ENCODE data around the gene PPP2R2C.

PPP2R2C gene

DNA sequence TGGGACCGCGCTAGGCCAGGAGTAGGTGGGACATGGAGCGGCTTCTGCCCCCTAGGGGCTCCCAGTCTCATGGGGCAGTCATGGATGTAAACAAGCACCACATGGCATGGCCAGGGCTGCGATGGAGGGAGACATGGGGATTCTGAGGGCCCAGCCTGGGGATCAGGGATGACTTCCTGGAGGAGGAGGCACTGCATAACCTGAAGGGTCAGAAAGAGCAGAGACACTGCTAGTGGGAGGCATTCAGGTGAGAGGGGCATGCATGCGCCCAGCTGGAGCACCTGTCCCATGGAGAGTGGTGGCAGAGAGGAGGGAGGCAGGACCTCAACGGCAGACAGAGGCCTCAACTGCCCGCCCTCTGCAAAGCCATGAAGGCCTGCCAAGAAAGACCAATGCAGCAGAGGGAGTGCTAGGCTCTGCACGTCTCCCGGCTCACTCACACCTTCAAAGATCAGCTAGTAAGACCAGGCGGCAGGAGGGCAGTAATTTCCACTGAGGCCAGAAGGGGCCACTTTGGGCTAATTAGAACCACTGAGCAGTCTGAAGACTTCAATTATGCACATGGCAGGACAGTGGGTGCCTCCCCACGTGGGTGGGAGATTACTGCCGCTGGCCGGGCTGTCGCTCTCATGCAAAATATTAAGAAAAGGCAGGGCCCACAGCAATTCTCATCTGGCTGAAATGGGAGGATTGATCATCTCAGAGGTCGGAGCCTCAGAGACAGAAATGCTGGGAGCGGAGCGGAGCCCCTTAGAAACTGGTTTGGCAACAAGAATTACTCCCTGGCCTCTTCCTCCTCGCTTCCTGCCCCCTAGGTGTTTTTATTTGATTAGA, 69.6 kb downstream of the PPP2R2C start:
- no peak for DNase-seq (ENCODE audit: low read depth)

DNA sequence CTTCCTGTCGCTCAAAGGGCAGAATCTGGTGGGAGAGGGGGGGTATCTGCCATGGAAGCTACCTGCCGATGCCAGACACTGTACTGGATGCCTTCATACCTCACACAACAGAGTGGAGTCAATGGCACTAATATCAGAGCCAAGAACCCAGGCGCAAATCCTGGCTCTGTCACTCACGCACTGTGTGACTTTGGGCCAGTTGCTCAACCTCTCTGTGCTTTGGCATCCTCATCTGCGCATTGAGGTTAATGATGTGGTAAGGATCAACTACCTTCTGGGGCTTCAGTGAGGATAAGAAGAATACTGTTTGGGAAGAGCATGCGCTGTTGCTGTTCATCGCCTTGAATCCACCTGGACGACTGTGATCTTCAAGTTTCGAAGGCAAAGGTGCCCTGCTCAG, 70.6 kb downstream of the PPP2R2C start:
- no peak for DNase-seq (ENCODE audit: low read depth)

- no peak for DNase-seq (ENCODE audit: low read depth)
These were observed 75.6 kb downstream of the PPP2R2C start for GRCh38 chr4:6396696-6397236.

GRCh38 chr4:6395466-6396228, 76.8 kb downstream of the PPP2R2C start:
- DNase-seq (ENCODE audit: low read depth) = no peak

GRCh38 chr4:6394671-6395081, 77.7 kb downstream of the PPP2R2C start:
- DNase-seq (ENCODE audit: low read depth) = no peak

- no peak for DNase-seq (ENCODE audit: low read depth)
These were observed 78.6 kb downstream of the PPP2R2C start for GRCh38 chr4:6393544-6394475.

DNA sequence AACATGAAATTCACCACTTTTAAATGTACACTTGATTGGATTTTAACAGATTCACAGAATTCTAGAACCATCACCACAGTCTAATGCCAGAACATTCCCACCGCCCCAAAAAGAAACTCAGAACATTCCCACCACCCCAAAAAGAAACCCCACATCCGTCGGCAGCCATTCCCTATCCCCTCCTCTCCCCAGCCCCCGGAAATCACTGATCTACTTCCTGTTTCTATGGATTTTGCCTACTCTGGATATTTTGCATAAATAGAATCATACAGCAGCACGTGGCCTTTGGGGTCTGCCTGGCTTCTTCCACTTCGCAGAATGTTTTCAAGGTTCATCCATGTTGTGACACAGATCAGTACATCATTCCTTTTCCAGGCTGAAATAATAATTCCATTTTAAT, 79.3 kb downstream of the PPP2R2C start:
- DNase-seq (ENCODE audit: low read depth) = no peak

DNA sequence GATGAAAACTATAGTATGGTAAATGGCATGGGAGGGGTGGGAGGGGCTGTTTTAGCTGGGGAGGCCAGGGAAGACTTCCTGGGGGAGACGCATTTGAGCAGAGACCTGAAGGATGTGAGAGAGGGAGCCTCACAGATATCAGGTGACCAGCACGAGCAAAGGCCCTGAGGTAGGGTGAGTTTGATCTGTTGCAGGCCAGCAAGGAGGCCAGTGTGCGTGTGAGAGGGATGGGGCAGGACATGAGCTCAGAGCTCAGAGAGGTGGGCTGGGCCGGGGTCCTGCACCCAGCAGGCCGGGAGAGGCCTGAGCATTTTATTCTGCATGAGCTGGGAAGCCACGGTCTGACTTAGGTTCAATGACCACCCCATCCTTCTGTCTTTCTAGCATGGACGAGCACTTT, 80.0 kb downstream of the PPP2R2C start:
- DNase-seq (ENCODE audit: low read depth) = no peak

DNA sequence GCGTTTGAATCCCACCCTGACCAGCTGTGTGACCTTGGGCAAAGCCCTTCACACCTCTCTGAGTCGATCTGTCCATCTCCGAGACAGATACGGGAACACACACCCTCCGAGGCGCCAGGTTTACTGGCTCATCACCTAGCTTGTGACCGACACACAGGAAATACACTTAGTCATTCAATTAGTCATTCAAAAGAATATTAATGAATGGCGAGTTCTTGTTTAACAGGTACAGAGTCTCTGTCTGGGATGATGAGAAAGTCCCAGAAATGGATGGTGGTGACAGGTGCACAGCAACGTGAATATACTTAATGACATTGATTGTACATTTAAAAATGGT, 80.6 kb downstream of the PPP2R2C start:
- DNase-seq (ENCODE audit: low read depth) = no peak

GRCh38 chr4:6391186-6391851, 81.1 kb downstream of the PPP2R2C start:
- DNase-seq (ENCODE audit: low read depth) = no peak

DNA sequence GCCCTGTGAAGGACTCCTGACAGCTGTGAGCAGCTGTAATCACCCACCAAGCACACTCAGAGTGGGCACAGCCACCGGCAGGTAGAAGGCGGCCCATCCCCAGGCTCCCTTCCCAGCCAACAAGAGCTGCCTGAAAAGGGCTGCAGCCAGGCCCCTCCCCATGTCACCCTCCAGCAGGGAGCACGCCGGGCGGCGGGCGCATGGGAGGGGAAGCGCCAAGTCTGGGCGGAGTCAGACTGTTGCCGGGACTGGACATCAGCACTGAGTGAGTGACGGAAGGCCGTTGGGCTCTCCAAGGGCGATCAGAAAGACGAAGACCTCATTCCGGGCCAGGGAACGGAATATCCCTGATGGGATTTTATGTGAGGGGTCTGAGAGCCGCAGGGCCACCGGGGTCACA, 82.1 kb downstream of the PPP2R2C start:
- DNase-seq (ENCODE audit: low read depth) = no peak

DNA sequence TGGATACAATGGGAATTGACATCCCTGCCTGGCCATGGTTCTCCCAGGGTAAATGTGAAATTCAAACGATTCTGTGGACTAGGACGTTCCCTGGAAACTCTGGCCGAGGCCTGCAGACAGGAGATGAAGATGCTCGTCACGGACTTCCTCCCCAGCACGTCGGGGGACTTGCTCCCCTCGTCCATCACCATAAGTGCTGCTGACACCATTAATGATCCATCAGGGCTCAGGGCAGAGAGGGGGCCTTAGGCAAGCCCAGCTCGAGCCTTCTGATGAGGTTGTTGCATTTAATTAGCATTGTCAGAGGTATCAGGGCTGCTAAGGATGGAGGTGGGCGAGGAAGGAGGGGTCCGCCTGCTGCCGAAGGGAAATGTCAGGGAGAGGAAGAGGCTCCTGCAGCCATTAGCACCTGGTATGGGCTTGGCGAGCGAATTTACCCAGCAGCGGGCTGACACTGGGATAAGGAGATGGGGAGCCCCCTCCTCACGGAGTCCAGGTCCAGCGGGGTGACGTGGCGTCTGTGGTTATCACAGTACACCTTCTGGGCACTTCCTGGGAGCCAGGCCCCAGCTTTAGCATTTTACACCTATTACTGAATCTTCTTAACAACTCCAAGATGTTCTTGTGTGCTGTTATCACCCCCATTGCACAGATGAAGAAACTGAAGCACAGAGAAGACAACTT, 83.1 kb downstream of the PPP2R2C start:
- no peak for DNase-seq (ENCODE audit: low read depth)

- no peak for DNase-seq (ENCODE audit: low read depth)
These were observed 83.7 kb downstream of the PPP2R2C start for GRCh38 chr4:6388713-6389112.

GRCh38 chr4:6387946-6388345, 84.5 kb downstream of the PPP2R2C start:
- no peak for DNase-seq (ENCODE audit: low read depth)

DNA sequence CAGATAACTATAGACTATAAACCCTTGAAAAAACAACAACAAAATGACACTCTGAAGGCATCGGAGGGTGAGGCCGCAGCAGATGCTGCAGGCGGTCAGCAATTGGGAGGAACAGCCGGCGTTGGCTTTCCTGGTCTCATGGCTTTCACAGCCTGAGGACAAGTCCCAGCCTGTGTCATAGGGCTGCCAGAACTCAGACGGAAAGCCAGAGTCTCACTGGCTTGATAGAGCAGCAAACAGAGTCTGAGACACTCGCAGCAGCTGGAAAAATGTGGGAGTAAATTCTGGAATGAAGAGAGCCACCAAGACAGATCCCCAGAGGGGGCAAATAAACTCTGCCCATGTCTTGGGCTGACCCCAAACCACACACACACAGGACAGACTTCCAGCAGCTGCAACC, 86.3 kb downstream of the PPP2R2C start:
- DNase-seq (ENCODE audit: low read depth) = no peak

DNA sequence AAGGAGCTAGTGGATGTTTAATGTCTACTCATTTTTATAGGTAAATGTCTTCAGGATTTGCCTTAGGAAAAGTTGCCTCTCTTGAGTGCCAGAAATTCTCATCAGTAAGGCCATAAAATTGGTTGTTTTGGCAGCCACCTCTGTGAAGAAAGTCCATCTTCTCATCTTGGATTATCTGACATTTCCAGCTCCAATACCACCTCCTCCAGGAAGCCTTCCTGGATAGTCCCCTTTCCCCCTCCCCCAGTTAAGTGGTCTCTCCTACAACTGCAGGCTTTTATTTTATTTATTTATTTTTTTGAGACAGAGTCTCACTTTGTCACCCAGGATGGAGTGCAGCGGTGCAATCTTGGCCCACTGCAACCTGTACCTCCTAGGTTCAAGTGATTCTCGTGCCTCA, 87.1 kb downstream of the PPP2R2C start:
- DNase-seq (ENCODE audit: low read depth) = no peak

DNA sequence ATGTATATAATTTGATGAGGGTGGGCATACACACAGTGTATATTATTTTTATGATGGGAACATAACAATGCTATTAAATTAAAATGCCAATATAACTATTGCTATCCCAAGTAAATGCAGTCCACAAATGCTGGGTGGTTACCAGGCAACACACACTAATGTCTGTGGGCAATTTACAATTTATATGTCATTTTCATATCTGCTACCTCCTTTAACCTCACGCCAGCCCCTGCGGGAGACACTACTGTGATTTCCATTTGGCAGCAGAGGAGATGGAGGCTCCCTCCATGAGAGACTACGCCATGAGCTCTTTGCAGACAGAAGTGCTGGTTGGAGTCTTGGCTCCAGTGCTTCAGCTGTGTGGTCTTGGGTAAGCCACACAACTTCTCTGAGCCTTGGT, 87.9 kb downstream of the PPP2R2C start:
- no peak for DNase-seq (ENCODE audit: low read depth)

- DNase-seq (ENCODE audit: low read depth) = no peak
These were observed 88.5 kb downstream of the PPP2R2C start for GRCh38 chr4:6383929-6384328.

GRCh38 chr4:6383009-6383404, 89.4 kb downstream of the PPP2R2C start:
- DNase-seq (ENCODE audit: low read depth) = no peak

DNA sequence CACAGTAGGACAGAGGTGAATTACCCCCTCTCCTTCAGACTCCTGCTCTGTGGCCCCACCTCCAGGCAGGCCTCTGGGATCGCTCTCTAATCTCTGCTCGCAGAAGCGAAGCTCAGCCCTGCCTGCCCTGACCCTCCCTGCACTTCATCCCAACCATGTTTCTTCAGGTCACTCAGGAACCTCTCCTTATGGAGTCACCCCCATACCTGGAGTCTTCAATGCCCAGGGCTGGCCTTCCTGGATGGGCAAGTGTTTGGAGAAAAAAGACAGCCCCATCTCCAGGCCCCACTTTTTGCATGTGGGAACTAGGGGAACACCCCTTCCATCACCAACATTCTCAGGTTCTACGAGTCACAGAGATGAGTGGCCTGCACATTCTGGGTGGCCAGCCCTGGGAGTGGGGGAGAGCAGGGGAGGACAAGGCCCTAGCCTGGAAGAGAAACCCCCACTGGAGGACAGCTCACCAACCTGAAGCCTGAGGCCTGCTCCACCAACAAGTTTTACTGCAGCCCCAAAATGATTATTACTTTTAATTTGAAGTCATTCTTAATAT, 90.8 kb downstream of the PPP2R2C start:
- DNase-seq (ENCODE audit: low read depth) = no peak

Data from activated T-cell treated with anti-CD3 and anti-CD28 coated beads for 24 hours (primary cell).